ENCODE data around the gene B4GALNT3.

Gene B4GALNT3

DNA sequence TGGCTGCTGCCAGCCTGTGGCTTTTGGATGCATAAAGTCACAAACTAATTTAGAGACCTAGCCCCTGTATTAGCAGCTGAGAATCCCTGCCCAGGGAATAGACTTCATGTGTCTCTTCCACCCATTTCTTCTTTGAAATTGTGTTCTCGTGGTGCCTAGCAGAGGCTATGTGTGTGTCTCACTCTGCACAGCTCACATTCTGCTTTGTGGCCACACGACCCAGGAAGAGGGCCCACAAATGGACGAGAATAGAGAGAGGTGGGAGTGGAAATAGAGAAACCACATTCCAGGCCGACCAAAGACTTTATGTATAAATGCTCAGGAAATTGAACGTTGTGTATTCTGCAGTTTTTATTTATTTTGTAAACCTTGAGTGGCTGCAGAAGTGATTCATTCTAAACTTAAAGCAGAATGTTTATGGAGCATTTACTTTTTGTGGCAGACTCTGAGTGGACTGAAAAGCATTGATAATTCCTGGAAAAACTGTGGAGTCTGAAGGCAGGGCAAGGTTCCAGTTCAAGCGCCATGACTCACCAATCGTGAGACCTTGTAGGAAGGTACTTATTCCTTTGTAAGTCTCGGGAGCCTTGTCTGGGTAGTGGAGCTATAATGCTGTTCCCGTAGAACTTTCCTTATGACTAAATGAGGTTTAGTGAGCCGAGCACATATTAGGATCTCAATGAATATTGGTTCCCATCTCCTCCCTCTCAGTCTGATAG is 9.1 kb downstream of the B4GALNT3 start:
- no peak for DNase-seq (ENCODE audit: low spot score)

DNA sequence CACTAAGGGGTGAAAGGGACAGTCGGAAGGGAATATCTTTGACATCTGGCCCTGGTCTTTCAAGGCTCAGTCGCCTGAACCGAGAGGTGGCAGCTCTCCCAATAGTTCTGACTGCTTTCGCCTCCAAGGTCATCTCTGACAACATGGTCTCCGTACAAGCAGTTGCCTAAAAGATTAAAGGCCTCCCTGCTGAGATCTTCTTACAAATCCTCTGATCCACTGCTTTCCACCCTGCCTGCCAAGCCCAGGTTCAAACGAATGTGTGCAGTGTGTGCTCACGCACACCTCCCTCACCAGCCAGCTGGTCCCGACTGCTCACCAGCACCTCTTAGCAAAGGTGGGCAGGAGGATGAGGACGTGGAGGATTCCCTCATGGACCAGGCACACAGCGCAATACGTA is 10.4 kb downstream of the B4GALNT3 start:
- DNase-seq (ENCODE audit: low spot score), result no peak

DNA sequence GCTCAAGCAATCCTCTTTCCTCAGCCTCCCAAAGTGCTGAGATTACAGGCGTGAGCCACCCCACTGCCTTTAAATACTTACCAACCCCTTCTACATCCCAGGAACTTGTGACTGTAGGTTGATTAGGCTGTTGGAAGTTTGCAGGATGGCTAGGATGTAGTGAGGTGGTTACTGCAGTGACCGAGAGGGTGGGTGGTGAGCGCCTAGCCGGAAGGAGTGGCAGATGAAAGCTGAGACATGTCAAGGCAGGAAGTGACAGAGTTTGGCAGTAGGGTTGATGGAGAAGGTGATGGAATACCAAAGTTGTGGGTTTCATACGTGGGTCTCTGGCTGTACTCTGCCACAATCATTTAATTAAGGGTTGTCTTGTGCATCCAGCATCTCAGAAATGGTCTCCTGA is 13.5 kb downstream of the B4GALNT3 start:
- DNase-seq (ENCODE audit: low spot score), result no peak

DNA sequence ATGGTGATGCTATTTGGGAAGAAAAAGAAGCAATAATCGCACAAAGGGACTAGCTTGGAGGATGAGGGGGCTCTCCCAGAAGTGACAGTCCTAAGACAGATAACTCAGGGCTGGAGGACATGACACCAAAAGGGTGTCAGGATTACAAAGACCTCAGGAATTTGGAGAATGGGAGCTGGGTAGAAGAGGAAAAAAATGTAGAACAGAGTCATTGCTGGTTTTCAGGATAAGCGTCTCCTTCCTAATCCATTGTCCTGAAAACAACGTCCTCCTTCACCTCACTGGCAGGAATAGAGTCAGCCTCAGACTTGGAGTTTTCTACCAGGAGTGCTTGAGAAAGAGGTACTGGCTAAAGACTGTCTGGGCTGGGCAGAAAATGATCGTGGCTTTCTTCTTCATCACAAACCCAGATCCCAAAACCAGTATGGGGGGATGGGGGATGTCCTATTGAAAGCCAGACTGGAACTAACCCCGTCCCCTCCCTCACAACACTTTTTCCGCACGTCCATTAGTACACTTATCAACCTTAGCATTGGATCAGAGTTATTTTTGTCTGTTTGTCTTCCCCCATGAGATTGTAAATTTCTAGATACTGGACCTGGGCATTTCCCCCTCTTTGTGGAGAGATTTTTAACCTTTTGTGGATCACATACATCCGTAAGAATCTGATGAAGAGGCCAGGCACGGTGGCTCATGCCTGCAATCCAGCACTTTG is 14.3 kb downstream of the B4GALNT3 start:
- no peak for DNase-seq (ENCODE audit: low spot score)

DNA sequence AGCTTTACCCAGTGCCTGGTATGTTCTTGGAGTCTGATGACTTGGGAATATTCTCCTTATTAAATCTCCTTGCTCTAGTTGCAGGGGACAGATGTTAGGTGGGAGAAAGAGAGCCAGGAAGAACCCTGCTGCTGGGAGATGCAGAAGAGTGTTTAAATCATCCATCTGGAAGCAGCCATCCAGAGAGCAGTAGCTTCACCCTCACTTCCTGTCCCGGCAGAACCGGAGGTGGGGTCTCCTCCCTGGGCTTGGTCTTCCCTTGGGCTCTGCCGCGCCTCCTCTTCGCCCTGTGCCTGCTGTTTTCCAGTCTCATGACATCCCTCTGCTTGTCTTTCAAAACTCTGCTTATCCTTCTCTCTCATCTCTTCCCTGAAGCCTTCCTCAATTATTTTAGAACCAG is 15.5 kb downstream of the B4GALNT3 start:
- no peak for DNase-seq (ENCODE audit: low spot score)

DNA sequence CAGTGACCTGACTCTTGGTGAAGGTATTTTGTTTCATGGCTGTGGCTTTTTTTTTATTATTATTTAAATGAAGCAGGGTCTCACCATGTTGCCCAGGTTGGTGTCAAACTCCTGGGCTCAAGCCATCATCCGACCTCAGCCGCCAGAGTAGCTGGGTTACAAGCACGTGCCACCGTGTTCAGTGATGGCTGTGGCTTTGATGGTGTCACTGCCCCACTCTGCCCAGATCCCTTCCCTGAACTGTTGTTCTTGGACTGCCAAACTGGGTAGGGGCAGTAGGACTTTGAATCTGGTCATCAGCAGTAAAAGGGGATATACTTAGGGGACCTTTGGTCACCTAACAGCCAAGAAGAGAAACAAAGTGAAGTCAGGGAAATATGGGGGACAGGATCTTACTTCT is 19.4 kb downstream of the B4GALNT3 start:
- no peak for DNase-seq (ENCODE audit: low spot score)

DNA sequence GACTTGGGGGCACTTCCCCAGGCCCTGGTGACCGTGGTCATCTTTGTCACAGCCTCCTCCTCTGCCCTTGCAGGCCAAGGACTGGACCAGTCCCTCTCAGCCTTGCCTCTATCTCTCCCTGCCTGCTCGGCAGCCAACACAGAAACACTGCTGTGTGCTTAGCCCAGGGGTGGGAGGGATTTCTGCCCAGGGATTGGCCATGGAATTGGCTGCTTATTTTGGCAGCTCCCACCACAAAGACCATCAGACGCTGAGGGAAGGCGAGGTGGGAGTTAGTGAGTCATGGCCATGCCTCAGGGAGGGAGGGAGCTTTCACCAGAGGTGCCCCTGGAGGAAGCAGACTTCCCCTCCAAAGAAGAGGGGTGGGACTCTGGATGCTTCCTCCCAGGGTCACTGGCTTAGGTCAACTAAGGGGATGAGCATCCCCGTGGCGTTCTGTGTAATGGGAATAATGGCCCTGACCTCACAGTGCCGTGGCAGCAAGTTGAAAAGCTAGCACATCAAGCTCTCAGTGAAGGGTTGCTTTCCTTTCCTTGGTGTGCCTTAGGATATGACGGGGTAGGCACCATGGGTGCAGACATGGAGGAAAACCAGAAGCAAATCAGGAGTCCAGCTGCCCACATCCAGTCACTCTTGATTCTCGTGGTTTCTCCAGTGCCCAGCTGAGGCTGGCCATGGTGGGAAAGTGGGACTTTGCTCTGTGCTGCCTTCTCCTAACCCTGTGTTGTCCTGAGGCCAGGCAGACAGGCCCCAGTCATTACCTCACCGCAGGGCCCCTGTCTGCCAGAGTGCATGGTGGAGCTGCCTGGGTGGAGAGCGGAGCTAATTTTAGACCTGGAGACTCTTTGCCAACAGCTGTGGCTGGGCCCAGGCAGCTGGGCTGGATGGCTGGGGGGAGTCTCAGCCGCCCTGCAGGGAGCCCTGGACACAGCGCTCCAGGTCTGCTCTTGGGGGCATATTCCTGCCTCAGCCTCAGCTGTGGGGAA is 21.4 kb downstream of the B4GALNT3 start:
- DNase-seq (ENCODE audit: low spot score), result no peak

DNA sequence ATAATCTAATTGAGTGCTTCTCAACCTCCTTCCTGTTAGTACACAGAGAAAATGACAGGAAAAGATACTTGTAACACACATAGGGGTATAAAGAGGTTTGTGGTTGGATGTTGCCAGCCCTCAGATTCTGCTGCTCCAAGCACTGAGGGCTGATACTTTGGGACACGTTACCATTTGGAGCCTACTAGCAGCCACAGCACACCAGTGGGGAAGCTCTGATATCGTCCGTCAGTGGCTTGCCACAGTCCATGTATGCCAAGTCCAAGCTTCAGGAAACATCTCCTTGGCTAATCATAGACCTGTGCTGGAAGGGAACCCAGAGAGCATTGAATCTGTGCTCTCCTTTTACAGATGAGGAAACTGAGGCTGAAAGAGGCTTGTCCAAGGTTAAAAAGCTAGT is 22.3 kb downstream of the B4GALNT3 start:
- DNase-seq (ENCODE audit: low spot score), result no peak

- DNase-seq (ENCODE audit: low spot score), result no peak
Measured at GRCh38 chr12:484096-484495, 24.4 kb downstream of the B4GALNT3 start.

- DNase-seq (ENCODE audit: low spot score), result no peak
Measured at GRCh38 chr12:490260-490659, 30.5 kb downstream of the B4GALNT3 start.

DNA sequence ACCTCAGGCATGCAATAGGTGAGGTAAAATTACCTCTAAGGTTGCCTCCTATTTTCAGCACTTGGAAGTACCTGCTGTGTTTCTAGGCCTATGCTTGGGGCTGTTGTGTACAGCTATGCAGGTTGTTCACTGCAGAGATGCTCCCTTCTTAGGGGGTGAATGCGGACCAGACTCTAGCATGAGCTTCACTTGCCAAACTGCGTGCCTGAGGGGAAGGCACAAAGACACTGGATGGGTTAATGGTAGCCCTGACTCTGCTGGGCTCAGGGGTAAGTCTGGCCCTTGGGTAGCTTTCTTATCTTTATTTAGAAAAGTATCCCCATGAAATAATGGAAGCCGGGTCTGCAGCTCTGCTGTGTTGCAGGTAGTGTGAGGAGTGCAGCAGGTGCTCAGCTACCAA is 35.7 kb downstream of the B4GALNT3 start:
- no peak for DNase-seq (ENCODE audit: low spot score)

- no peak for DNase-seq (ENCODE audit: low spot score)
Measured at GRCh38 chr12:496736-497135, 37.0 kb downstream of the B4GALNT3 start.

DNA sequence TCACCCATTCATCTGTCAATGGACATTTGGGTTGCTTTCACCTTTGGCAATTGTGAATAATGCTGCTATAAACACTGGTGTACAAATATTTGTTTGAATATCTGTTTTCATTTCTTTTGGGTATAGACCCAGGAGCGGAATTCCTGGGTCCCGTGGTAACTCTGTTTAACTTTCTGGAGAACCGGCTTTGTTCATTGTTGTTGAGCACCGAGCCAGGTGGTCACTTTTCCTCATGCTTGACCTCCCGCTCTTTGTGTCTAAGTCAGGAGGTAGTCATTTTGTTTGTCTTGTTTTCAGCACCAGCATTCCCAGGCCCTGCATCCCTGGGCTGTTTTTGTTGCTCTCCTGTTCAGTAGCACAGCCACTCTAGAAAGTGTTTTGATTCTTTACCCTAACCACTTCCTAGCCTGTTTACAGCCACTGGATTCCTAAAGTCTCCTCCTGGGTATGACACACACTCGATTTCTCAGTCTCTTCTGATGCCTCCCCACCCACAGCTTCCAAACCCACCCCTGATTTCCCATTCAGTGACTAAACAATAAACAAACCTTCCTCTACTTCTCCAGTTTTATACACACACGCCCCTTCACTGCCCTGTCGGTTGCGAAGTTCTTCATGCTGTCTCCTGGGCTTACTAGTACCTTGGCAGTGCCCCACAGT is 37.9 kb downstream of the B4GALNT3 start:
- DNase-seq (ENCODE audit: low spot score), result no peak

DNA sequence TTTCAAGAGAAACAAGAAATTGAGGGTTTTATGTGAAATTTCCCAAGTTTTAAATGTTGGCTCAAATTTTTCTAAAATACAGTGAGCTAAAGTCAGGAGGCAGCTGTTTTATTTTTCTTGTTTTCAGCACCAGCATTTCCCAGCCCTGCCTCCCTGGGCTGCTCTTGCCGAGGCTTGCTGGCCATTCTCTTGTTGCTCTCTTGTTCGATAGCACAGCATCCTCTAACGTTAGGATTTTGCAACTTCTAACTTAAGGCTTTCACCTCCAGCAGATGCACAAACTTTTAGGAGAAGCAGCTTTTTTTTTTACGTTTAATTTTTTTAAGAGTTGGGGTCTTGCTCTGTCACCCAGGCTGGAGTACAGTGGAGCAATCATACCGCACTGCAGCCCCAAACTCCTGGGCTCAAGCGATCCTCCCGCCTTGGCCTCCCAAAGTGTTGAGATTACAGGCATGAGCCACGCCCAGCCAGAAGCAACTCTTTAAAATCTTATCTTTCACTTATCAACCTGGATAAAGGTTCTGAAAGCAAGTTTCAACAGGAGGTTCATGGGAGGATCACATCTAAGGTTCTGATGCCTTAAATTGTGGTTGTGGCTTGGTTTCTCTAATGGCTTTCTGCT is 40.2 kb downstream of the B4GALNT3 start:
- no peak for DNase-seq (ENCODE audit: low spot score)

DNA sequence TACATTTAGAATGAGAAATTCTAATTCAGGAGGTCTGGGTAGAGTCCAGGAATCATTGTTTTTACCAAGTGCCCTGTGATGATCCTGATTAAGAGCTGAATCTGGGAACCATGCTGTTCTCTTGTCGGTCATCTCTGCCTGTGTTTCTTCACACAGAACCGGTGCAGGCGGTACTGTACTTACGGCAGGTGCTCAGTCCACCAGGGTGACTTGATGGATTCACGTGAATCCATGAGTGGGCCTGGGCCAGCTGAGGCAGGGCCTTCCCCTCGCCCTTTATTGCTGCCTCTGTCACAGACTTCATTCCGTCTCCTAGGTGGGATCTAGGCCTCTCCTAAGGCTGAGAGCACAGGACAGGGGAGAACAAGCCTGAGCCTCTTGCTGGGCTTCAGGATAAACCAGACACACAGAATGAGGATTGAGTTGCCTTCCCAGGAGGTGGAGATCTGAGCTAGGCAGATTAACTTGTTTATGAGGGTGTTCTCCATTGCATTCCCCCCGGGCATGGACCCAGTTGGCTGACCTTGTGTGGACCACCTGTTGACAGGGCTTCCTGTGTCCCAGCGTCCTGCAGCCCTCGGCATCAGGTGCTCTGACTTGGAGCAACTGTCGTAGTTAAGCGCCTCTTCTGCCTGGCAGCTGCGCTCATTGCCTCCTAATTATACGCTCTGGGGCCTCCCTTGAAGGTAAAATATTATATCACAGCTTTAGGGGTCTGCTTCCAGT is 42.1 kb downstream of the B4GALNT3 start:
- no peak for DNase-seq (ENCODE audit: low spot score)

GRCh38 chr12:503111-503761 is 43.5 kb downstream of the B4GALNT3 start:
- DNase-seq (ENCODE audit: low spot score), result no peak

DNA sequence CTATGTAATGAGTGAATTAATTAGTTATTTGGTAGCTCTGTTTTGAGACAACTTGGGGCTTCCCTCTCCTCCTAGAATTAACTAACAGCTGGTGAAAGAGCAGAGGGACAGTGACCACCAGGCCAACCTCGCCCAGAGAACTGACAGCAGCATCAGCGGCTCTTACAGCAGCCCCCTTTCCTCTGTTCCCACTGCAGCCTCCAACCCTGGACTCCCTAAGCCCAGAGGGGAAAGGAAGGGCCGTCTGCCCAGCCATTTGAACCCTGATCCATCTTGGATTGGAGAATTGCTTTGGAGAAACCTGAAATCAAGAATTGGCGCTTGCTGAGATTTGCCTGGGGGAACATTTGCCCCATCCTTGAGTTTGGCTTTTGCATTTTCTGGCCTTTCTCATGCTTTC is 45.5 kb downstream of the B4GALNT3 start:
- DNase-seq (ENCODE audit: low spot score), result no peak

DNA sequence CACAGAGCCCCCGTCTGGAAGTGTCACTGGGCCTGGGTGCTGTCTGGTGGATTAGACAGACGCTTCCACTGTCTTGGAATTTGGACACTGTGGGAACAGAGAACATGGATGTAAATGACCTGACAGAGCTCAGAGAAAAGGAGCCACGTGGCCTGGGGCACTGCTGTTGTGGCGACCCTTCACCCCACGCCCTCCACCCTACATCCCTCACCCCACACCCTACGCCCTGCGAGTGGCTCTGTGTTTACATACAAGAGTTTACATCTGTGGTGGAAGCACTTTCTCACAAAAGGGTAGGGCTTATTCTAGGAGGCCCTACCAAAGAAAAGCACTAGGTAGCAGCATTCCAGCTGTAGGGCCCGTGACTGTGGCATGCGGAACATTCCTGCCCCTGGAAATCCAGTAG is 47.7 kb downstream of the B4GALNT3 start:
- no peak for DNase-seq (ENCODE audit: low spot score)

GRCh38 chr12:508145-508544 is 48.4 kb downstream of the B4GALNT3 start:
- DNase-seq (ENCODE audit: low spot score), result no peak

DNA sequence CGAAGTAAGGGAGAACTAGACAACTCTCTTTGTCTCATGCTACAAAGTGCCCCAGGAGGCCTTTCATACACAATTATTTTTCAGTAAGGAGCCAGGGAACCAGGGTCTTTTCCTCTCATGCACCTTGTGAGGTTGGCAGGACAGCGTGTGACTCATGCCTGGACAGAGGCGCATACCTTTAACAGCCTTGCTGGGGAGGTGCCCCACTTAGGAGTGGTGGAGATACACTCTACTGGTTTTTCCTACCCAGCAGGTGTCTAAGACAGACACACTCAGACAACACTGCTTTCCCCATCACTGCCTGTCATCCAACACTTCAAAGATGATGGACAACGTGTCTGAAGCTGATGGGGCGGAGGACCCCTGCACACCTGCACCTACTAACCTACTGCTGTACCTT is 49.1 kb downstream of the B4GALNT3 start:
- no peak for DNase-seq (ENCODE audit: low spot score)
